ENCODE results near the gene GSTA4.
"Not testable (repeated sequence)": the region's sequence is repeated elsewhere in the genome, so short reads cannot be mapped to it uniquely, and the experiment has no call there.

GRCh38 chr6:52960211-52960610 lies 34.9 kb downstream of the GSTA4 start:
- TF ChIP-seq POLR2A (IDR thresholded peaks at IDR 0.05; ENCODE audit: low read length); GATA1 (IDR thresholded peaks at IDR 0.05; ENCODE audit: low read depth, low read length): not testable (repeated sequence)

Data from erythroblast (primary cell).